DOHH2 (cell line): Measurements from ENCODE around the gene DOCK6.

Source experiments
- CTCF ChIP-seq: fragments of 200-600 bp; sonication (generic); IDR thresholded peaks from one replicate; pipeline ENCODE4 v1.5.1; 2014; ENCODE audit warnings: antibody characterized with exemption, mild to moderate bottlenecking, low read depth, low read length; ENCODE audit not compliant: poor library complexity, severe bottlenecking
- EZH2phosphoT487 ChIP-seq: fragments of 200-600 bp; sonication (generic); IDR thresholded peaks from 2 replicates; pipeline ENCODE4 v1.6.1; 2017; ENCODE audit warnings: borderline replicate concordance, mild to moderate bottlenecking, antibody characterized with exemption, low read length, moderate library complexity, mixed read lengths

GRCh38 chr19:11234486-11235075, 27.7 kb downstream of the DOCK6 start:
- TF ChIP-seq CTCF (no peak), EZH2phosphoT487 (no peak)
